UCSD-AML1 (cell line): ENCODE results near the gene TEKTIP1.
"Not testable (repeated sequence)": the region's sequence is repeated elsewhere in the genome, so short reads cannot be mapped to it uniquely, and the experiment has no call there.

Experiments used
- DNase-seq: peaks from one replicate; lab custom pipeline; 2025; ENCODE audit not compliant: unreplicated experiment; lab: John Stamatoyannopoulos, UW

Gene TEKTIP1

DNA sequence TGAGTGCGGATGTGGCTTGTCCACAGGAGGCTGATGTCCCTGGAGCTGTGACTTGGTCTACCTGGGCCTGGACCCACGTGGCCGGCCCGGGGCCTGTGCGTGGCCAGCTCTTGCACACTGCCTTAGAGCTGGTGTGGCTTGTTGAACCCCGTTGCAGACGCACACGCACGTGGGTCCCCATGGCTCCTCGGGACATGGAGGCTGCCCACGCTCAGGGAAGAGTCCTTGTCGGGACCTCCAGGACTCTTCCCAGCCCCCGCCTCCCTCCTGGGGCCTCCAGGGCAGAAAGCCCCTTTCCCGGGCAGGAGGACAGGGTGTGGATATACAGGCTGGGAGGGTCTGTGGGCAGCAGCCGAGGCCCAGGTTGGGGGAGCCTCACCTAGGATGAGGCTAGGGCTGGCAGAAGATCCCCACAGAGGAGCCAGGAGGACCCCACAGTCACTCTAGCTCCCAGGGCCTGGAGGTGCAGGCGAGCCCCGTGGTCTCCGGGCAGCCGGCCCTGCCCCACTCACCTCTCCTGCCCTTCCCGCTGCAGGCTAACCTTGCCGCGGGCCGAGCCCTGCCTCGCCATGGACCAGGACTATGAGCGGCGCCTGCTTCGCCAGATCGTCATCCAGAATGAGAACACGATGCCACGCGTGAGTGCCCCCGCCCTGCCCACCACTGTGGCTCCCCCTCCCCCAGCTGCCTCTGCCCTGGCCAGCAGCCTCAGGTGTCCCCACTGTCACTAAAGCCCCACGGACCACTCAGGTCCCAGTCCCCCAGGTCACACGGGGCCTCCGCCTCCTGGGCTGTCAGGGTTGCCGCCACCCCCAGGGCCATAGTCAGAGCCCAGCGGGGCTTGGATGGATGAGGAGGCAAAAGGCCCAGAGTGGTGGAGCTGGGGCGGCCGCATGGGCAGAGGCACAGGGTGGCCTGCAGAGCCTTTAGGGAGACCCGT, 16.3 kb upstream of the TEKTIP1 start:
- DNase-seq, result no peak

DNA sequence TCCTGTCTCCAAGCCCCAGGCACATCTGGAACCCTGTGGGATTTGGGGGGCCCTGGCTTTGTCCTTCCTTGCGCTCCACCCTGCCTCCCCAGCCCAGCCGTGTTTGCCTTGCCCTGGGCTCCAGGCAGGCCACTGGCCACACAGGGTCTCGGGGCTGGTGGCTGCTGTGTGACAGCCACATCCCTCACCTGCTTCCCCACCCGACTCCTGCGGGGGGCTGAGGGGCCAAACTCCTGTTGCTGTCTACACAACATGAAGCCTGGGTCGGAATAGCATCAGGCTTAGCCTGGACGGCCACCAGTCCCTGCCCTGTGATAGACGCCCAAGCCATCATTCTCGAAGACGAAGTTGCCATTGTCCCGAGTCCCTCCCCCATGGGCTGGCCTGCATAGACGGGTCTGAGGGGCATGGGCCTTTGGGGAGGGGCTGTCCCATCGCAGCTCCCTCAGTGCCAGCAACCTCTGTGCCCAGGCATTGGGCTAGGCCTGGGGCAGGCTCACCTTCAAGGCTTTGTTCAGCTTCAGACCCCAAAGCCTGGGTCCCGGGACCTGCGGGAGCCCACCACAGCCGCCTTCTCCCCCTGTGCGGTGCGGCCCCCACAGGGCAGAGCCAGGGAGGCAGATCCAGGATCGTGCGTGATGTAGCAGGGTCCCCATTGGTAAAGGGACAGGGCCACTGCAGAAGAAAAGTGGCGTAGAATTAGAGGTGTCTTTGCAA, 15.5 kb upstream of the TEKTIP1 start:
- DNase-seq, result no peak

DNA sequence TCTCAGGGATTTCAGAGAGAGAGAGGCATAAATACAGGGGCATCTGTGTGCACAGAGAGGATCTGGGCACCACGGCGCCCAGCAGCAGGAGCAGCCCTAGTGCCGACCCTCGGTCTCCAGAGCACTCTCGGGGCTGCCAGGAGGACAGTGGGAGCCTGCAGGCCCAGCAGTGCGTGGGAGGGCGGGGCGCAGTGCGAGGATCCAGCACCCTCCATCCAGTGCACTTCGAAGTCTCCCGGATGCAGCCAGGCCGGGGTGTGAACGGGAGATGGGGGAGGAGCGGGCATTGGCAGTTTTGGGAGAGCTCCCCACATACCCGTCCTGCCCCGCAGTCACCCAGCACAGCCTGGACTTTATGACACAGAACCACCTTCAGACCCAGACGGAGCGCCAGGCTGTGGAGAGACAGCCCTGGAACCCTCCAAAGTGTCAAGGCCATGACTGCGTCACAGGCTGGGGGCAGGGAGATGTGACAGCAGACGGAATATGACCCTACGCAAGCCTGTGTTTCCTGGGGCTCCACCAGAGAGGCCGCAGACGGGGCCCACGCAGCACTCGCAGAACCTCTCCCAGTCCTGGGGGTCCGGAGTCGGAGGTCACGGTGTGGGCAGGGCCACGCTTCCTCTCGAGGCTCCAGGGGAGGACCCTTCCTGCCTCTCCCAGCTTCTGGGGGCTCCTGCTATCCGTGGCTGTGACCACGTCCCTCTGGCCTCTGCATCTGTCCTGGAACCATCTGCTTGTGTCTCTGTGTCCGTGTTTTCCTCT, 14.7 kb upstream of the TEKTIP1 start:
- no peak for DNase-seq

DNA sequence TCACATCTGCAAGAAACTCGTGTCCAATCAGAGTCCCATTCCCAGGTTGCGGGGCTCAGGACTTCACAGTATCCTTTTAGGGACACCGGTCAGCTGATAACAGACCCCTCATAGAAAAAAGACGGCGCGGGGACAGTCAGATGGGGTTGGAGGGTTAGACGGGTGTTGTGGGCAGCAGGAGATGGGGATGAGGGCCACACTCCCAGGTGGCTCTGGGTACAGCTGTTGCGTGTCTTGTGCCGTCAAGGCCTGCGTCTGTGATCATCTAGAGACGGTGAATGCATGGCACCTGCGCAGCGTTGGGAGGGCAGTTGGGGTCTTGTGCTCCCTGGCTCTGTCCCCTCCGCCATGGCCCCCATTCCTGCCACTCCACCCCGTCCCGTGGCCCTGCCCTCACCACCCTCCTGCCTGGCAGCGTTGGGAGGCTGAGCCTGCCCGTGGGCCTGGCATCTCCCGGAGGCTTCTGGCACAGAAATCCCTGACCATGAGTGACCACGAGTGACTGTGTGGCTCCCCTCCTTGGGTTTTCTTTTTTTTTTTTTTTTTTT, 14.0 kb upstream of the TEKTIP1 start:
- DNase-seq, result no peak

DNA sequence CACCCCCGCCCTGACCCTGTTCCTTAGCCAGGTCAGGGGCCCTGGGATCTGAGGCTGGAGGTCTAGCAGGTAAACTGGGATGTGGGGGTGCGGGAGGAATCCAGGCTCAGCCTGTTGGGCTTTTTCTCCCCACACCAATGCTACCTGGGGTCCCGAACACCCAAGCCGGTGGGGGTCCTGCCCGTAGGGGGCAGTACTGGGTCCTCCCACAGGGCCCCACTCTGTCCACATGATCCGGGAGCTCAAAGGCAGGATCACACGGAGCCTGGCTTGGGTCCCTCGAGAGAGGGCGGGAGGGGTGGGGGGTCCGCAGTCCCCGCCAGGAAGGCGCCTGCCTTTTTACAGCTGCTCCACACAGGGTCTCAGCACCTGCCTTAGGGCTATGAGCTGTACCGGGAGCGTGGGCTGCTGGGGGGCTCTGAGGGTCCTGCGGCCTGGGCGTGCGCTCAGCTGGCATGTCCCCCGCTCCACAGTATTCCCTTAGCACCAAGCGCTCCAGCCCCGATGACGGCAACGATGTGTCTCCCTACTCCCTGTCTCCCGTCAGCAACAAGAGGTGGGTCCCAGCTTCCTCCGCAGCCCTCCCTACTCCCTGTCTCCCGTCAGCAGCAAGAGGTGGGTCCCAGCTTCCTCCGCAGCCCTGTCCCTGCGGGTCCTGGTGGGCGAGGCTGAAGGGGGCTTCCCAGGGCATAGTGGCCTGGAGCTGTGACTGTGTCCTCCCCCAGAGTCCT, 12.3 kb upstream of the TEKTIP1 start:
- no peak for DNase-seq

DNA sequence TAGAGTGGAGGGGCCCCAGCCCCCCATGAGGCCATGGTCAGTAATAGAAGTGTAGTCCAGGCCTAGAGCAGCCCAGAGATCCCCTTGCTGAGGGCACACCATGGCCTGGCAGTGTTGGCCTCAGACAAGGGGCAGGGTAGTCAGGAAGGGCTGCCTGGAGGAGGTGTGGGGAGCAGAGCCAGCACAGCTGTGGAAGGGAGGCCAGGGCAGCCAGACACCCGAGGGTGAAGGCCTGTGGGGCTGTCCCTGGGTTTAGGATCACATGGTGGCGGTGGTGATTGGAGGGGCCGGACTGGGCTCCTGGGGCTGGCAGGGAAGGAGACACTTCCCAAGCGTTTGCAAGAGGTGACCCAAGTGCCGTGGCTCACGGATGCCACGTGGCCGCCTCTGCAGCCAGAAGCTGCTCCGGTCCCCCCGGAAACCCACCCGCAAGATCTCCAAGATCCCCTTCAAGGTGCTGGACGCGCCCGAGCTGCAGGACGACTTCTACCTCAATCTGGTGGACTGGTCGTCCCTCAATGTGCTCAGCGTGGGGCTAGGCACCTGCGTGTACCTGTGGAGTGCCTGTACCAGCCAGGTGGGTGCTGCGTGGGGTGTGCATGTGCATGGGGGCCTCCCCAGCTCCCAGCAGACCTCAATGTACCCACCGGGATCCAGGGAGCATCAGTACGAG, 11.6 kb upstream of the TEKTIP1 start:
- DNase-seq, result no peak

DNA sequence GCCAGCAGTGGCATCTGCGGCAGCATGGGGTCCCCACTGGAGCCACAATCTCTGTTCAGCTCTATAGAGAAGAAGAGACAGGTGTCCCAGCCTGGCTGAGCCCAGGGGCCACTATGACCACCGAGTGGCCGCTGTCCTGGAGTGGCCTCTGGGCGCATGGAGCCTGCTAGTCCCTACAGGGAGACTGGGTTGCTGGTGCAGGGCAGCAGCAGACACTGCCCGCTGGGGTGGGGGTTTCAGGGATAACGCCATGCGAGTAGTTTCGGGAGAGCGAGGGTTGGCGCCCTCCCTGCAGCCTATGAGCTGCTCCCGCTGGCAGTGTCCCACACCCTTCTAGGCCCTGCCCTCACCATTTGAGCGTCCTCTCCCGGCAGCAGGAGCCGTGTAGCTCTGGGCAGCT, 10.9 kb upstream of the TEKTIP1 start:
- no peak for DNase-seq

DNA sequence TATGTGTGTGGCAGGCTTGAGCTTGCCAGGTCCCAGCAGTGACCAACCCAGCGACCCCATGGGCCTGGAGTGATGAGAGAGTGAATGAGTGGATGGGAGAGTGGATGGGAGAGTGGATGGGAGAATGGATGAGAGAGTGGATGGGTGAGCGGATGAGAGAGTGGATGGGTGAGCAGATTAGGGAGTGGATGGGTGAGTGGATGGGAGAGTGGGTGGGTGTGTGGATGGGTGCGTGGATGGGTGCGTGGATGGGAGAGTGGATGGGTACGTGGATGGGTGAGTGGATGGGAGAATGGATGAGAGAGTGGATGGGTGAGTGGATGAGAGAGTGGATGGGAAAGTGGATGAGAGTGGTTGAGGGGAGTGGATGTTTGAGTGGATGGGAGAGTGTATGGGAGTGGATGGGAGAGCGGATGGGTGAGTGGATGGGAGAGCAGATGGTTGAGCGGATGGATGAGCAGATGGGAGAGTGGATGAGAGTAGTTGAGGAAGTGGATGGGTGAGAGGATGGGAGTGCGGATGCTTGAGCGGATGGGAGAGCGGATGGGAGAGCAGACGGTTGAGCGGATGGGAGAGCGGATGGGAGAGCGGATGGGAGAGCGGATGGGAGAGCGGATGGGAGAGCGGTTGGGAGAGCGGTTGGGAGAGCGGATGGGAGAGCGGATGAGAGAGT, 10.3 kb upstream of the TEKTIP1 start:
- no peak for DNase-seq

DNA sequence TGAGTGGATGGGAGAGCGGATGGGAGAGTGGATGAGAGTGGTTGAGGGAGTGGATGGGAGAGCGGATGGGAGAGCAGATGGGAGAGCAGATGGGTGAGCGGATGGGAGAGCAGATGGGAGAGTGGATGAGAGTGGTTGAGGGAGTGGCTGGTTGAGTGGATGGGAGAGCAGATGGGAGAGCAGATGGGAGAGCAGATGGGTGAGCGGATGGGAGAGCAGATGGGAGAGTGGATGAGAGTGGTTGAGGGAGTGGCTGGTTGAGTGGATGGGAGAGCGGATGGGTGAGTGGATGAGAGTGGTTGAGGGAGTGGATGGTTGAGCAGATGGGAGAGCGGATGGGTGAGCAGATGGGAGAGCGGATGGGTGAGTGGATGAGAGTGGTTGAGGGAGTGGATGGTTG, 9.7 kb upstream of the TEKTIP1 start:
- not testable (repeated sequence) for DNase-seq

DNA sequence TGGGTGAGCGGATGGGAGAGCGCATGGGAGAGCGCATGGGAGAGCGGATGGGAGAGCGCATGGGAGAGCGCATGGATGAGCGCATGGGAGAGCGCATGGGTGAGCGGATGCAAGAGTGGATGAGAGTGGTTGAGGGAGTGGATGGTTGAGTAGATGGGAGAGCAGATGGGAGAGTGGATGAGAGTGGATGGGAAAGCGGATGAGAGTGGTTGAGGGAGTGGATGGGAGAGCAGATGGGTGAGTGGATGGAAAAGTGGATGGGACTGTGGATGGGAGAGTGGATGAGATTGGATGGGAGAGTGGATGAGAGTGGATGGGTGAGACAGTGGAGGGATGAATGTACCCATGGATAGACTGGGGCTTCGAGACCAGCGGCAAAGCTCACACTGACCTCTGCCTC, 8.6 kb upstream of the TEKTIP1 start:
- DNase-seq, result no peak

DNA sequence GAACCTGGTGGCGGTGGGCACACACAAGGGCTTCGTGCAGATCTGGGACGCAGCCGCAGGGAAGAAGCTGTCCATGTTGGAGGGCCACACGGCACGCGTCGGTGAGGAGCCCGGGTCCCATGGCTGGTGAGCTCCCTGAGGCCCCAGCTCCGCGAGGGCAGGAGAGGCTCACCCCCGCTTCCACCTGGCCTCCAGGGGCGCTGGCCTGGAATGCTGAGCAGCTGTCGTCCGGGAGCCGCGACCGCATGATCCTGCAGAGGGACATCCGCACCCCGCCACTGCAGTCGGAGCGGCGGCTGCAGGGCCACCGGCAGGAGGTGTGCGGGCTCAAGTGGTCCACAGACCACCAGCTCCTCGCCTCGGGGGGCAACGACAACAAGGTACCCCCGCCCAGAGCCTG, 7.3 kb upstream of the TEKTIP1 start:
- DNase-seq, result no peak

DNA sequence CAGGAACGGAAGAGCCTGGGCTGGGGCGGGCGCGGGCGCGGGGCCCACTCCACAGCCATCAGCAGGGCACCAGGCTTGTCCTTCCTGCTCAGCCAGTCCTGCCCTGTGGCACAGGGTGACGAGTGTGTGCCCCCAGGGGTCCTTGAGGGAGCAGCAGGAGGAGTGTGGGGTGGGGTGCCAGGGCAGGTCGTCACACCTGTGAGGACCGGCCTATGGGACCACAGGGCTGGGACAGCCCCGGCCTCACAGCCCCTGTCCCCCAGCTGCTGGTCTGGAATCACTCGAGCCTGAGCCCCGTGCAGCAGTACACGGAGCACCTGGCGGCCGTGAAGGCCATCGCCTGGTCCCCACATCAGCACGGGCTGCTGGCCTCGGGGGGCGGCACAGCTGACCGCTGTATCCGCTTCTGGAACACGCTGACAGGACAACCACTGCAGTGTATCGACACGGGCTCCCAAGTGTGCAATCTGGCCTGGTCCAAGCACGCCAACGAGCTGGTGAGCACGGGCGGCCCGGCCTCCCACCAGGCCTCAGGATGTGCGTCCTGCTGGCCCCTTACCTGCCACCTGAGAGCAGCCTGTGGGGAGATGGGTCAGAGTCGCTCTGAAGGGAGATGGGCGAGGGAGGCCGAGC, 6.7 kb upstream of the TEKTIP1 start:
- DNase-seq, result no peak

DNA sequence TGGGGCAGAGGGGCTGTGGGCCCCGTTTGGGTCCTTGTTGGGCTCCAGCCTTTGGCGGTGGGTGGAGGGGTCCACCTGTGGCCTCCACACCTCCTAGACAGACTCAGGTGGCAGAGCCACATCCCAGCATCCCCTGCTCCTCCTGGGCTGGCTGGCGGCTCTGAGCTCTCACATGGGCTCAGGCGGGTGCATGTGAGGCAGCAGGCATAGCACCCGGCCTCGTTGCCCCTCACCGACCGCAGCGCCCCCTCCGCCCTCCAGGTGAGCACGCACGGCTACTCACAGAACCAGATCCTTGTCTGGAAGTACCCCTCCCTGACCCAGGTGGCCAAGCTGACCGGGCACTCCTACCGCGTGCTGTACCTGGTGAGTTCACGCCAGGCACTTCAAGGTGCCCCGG, 5.9 kb upstream of the TEKTIP1 start:
- no peak for DNase-seq

DNA sequence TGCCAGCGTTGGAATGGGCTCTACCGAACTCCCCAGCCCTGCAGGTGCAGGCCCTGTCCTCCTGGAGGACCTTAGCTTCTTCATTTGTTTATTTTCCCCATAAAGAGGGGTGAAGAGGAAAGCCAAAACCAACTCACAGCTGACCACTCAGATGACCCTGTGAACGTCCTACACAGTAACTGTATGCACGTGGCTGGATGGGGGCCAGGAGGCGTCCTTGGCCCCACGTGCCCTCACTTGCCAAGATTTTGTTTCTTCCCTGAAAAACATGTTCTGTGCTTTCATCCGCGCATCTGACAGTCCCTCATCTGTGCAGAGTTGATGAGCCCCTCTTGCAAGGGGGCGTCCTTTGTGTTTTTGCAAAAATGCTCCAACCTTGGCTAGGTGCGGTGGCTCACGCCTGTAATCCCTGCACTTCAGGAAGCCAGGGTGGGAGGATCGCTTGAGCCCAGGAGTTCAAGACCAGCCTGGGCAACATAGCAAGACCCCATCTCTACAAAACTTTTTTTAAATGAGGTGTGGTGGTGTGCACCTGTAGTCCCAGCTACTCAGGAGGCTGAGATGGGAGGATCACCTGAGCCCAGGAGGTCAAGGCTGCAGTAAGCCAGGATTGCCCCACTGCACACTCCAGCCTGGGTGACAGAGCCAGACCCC, 5.3 kb upstream of the TEKTIP1 start:
- no peak for DNase-seq

DNA sequence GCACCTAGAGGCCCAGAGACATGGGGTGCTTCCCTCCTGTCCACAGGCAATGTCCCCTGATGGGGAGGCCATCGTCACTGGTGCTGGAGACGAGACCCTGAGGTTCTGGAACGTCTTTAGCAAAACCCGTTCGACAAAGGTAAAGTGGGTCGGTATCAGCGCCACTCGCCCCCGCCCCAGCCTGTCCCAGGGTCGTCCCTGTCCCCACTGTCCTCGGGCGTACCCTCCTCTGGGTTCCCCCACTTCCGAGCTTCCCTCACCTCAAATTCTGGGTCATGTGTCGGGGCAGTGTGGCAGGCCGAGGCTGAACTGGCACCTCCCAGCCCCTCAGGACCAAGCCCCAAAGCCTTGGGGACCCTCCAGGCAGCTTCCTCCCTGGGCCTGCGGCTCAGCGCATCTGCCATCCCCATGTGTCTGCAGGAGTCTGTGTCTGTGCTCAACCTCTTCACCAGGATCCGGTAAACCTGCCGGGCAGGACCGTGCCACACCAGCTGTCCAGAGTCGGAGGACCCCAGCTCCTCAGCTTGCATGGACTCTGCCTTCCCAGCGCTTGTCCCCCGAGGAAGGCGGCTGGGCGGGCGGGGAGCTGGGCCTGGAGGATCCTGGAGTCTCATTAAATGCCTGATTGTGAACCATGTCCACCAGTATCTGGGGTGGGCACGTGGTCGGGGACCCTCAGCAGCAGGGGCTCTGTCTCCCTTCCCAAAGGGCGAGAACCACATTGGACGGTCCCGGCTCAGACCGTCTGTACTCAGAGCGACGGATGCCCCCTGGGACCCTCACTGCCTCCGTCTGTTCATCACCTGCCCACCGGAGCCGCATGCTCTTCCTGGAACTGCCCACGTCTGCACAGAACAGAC, 4.4 kb upstream of the TEKTIP1 start:
- DNase-seq, result no peak

DNA sequence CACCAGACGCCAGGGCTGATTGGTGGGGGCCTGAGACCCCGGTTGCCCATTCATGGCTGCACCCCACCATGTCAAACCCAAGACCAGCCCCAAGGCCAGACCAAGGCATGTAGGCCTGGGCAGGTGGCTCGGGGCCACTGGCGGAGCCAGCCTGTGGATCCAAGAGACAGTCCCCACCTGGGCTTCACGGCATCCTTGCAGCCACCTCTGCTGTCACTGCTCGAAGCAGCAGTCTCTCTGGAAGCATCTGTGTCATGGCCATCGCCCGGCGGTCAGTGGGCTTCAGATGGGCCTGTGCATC, 3.8 kb upstream of the TEKTIP1 start:
- no peak for DNase-seq

DNA sequence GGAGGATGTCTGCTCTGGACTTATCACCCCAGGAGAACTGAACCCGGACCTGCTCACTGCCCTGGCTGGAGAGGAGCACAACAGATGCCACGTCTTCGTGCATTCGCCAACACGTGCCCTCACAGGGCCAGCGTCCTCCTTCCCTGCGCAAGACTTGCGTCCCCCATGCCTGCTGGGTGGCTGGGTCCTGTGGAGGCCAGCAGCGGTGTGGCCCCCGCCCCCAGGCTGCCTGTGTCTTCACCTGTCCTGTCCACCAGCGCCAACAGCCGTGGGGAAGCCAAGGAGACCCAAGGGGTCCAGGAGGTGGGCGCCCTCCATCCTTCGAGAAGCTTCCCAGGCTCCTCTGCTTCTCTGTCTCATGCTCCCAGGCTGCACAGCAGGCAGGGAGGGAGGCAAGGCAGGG, 3.4 kb upstream of the TEKTIP1 start:
- DNase-seq, result no peak

DNA sequence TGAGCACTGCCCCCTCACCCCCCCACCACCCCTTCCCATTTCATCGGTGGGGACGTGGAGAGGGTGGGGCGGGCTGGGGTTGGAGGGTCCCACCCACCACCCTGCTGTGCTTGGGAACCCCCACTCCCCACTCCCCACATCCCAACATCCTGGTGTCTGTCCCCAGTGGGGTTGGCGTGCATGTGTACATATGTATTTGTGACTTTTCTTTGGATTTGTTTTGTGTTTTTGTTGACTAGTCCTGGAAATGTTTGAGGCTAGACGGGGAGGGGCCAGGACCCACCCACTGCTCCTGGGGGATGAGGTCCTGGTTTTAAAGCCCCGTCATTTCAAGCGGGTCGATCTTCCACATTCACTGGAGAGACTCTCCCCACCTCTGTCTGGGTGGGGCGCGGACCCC, 3.0 kb upstream of the TEKTIP1 start:
- DNase-seq, result no peak
